ENCODE results near the gene PRDM8.

GRCh38 chr4:80207172-80207583 lies 9.9 kb downstream of the PRDM8 start:
- TF ChIP-seq CTCF (IDR thresholded peaks at IDR 0.05; ENCODE audit: low read length): no peak
- TF ChIP-seq EZH2 (optimal IDR thresholded peaks at IDR 0.05; ENCODE audit: low read depth, low read length): no peak
